Hepatocyte (in vitro differentiated cells): Measurements from ENCODE around the gene PRKAB1.

ENCODE experiments used
- CTCF ChIP-seq: fragments of 200-600 bp; sonication (generic); IDR thresholded peaks from 2 replicates; pipeline ENCODE4 v1.5.1; 2016; ENCODE audit warnings: antibody characterized with exemption, mild to moderate bottlenecking; ENCODE audit not compliant: poor library complexity
- EZH2 ChIP-seq: fragments of 200-600 bp; sonication (generic); IDR thresholded peaks from 2 replicates; pipeline ENCODE4 v1.6.1; 2016; ENCODE audit warnings: antibody characterized with exemption, mild to moderate bottlenecking, borderline replicate concordance

GRCh38 chr12:119630223-119630780 is 37.6 kb upstream of the PRKAB1 start:
- TF ChIP-seq CTCF (no peak), EZH2 (no peak)
